Panc1 (cell line): ENCODE results near the gene ADPRHL1. TPM values are rescaled to one million over a fixed set of nuclear protein-coding genes. Genes with fewer than 3 reads are reported as not detected.

ENCODE experiments used
- ATAC-seq: fragments of 200-7000 bp; cut with Tn5 transposase; 2 replicates; pipeline ENCODE4 v1.9.1; 2020; ENCODE audit warnings: mild to moderate bottlenecking, moderate library complexity
- BruUV-seq: library from RNA; stranded (reverse); fragments of 400-500 nt; replicated peaks from 2 replicates; lab custom pipeline; 2021; lab: Mats Ljungman, UMichigan
- CTCF ChIA-PET: fragments of 300-600 bp; sonication (Branson Sonifier 250); formaldehyde crosslinking; loops from one replicate; lab custom pipeline; 2022; ENCODE audit warnings: antibody characterized with exemption; lab: Charles Lee
- POLR2A ChIA-PET: fragments of 300-600 bp; sonication (Branson Sonifier 250); formaldehyde crosslinking; loops from one replicate; lab custom pipeline; 2022; ENCODE audit warnings: antibody characterized with exemption; lab: Charles Lee
- DNase-seq: peaks from one replicate; pipeline ENCODE4 v3.0.0-alpha.2; 2010; ENCODE audit warnings: low read depth, low spot score
- H3K27ac ChIP-seq: 2 replicates; pipeline ENCODE4 v1.5.1; 2011; ENCODE audit warnings: mild to moderate bottlenecking, low read length, inconsistent platforms
- H3K27me3 ChIP-seq: fragments of 200-500 bp; sonication (Bioruptor generic); 2 replicates; pipeline ENCODE4 v1.6.0; 2014; ENCODE audit warnings: low read length, inconsistent platforms; ENCODE audit not compliant: control insufficient read depth, insufficient read depth
- H3K36me3 ChIP-seq: fragments of 200-500 bp; sonication (Bioruptor generic); 2 replicates; pipeline ENCODE4 v1.5.1; 2014; ENCODE audit warnings: inconsistent platforms, mild to moderate bottlenecking, low read length, moderate library complexity; ENCODE audit not compliant: control insufficient read depth, insufficient read depth
- H3K4me1 ChIP-seq: 2 replicates; pipeline ENCODE4 v1.5.1; 2011; ENCODE audit warnings: inconsistent platforms, mild to moderate bottlenecking, low read length, moderate library complexity; ENCODE audit not compliant: control insufficient read depth, insufficient read depth
- H3K4me3 ChIP-seq, 2 experiments: 2 replicates each; pipeline ENCODE4 v1.5.1; 2011 to 2012; ENCODE audit warnings: low read depth in 2 of 2, low read length in 2 of 2, mild to moderate bottlenecking in 2 of 2, inconsistent platforms in 1 of 2, moderate library complexity in 1 of 2
- H3K9me3 ChIP-seq: fragments of 200-500 bp; sonication (Bioruptor generic); 2 replicates; pipeline ENCODE4 v1.5.1; 2014; ENCODE audit warnings: low read depth, mild to moderate bottlenecking, inconsistent platforms, low read length, moderate library complexity; ENCODE audit not compliant: control insufficient read depth, insufficient read depth
- CTCF ChIP-seq: fragments of 450-650 bp; IDR thresholded peaks from 2 replicates; pipeline ENCODE4 v1.5.1; 2017; ENCODE audit warnings: mild to moderate bottlenecking
- POLR2AphosphoS5 ChIP-seq: IDR thresholded peaks from 2 replicates; pipeline ENCODE4 v1.6.1; 2012; ENCODE audit warnings: mild to moderate bottlenecking, low read depth, low read length, moderate library complexity
- REST ChIP-seq, 2 experiments: IDR thresholded peaks; 2 replicates each; pipeline ENCODE4 v1.6.1; 2011 to 2012; ENCODE audit warnings: low read depth in 2 of 2, control low read depth in 1 of 2, low read length in 1 of 2, mild to moderate bottlenecking in 1 of 2, moderate library complexity in 1 of 2; ENCODE audit not compliant: insufficient read depth in 1 of 2
- SIN3A ChIP-seq: IDR thresholded peaks from 2 replicates; pipeline ENCODE4 v1.6.1; 2012; ENCODE audit warnings: low read depth, mild to moderate bottlenecking, low read length, moderate library complexity, borderline replicate concordance; ENCODE audit not compliant: insufficient read depth
- TCF7L2 ChIP-seq: IDR thresholded peaks from 2 replicates; pipeline ENCODE4 v1.6.1; 2011; ENCODE audit warnings: mild to moderate bottlenecking, low read depth, low read length, inconsistent platforms
- in situ Hi-C: cut with HindIII; loops from 2 replicates; pipeline ENCODE4 v1.10.0; 2016; ENCODE audit warnings: low sequenced_read_pairs, low pct_unique_long_range_greater_than_20kb
- intact Hi-C: fragments of 100-400 bp; cut with micrococcal nuclease; formaldehyde crosslinking; loops from one replicate; pipeline ENCODE4 v1.10.0; 2022; ENCODE audit not compliant: unreplicated experiment
- total RNA-seq: library from RNA; stranded (reverse); gene quantifications from one replicate; pipeline ENCODE4 v1.2.1, GENCODE V29; 2021; ENCODE audit not compliant: unreplicated experiment

The ADPRHL1 gene
- total RNA-seq, 1 experiment from 2014 or later = 4.8 TPM

GRCh38 chr13:113452466-113452865 lies 822 bp downstream of the ADPRHL1 start:
- Histone ChIP-seq H3K9me3 (no peaks in the 10 kb centered on the region), H3K27me3 (no peaks in the 10 kb centered on the region), H3K4me3 (no peak overlapping the region), H3K36me3 (peaks cover 4% of the 10 kb centered on the region), H3K27ac (no peak overlapping the region), H3K4me1 (peaks cover 6% of the 10 kb centered on the region)
- DNase-seq = no peak
- ChIA-PET CTCF (interaction anchor here (0.6 kb wide), 1 partner anchor 181 kb away, joined by 3 read pairs; no protein-coding TSS in a partner anchor), POLR2A (no interaction called here)
- no TSS peak for BruUV-seq
- TF ChIP-seq CTCF (no peak), REST (IDR thresholded peaks at IDR 0.05; ENCODE audit: insufficient read depth in 1 of 2, low read depth in 2 of 2, low read length in 1 of 2) (no peak), POLR2AphosphoS5 (no peak), SIN3A (no peak), TCF7L2 (no peak)
- intact Hi-C loops = no loop called here
- no peak for ATAC-seq
- in situ Hi-C loops = no loop called here

GRCh38 chr13:113451951-113452421 lies 1.3 kb downstream of the ADPRHL1 start:
- ChIA-PET POLR2A (no interaction called here), CTCF (interaction anchor here (0.6 kb wide), 1 partner anchor 181 kb away, joined by 3 read pairs; no protein-coding TSS in a partner anchor)
- DNase-seq (no peak), ATAC-seq (no peak)
- TF ChIP-seq TCF7L2 = no peak
- no peak for TF ChIP-seq POLR2AphosphoS5
- TF ChIP-seq CTCF = no peak
- TF ChIP-seq REST (IDR thresholded peaks at IDR 0.05; ENCODE audit: insufficient read depth in 1 of 2, low read depth in 2 of 2, low read length in 1 of 2) = no peak
- TF ChIP-seq SIN3A = no peak
- Histone ChIP-seq H3K4me1 (peaks cover 6% of the 10 kb centered on the region), H3K27ac (no peak overlapping the region), H3K4me3 (no peak overlapping the region), H3K36me3 (peaks cover 4% of the 10 kb centered on the region; the same call in 1 of the 2 replicates), H3K9me3 (no peaks in the 10 kb centered on the region), H3K27me3 (no peaks in the 10 kb centered on the region)
- BruUV-seq = no TSS peak
- in situ Hi-C loops = no loop called here
- intact Hi-C loops = no loop called here
